ENCODE measurements around the gene TIRAP.
"Not testable (repeated sequence)": the region's sequence is repeated elsewhere in the genome, so short reads cannot be mapped to it uniquely, and the experiment has no call there.

TIRAP gene, protein sequence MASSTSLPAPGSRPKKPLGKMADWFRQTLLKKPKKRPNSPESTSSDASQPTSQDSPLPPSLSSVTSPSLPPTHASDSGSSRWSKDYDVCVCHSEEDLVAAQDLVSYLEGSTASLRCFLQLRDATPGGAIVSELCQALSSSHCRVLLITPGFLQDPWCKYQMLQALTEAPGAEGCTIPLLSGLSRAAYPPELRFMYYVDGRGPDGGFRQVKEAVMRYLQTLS

GRCh38 chr11:126282736-126283591 is at the start of gene TIRAP:
Gene TIRAP, plus strand, starts transcription at chr11:126283093. Its CDS starts 7,802 bp downstream, at chr11:126290895.
- peak within 1 kb of the TSS; percentile 94 for H3K4me3 Mint-ChIP-seq
- DNase-seq (ENCODE audit: low spot score in 2 of 2), result peak; percentile 51 to 85
- peaks cover 45% of the 10 kb centered on the region for H3K4me1 Mint-ChIP-seq
- H3K9me3 Mint-ChIP-seq, result no peaks in the 10 kb centered on the region
- peak; percentile 76 for ATAC-seq
- peaks cover 20% of the 10 kb centered on the region for H3K36me3 Mint-ChIP-seq
- H3K27ac Mint-ChIP-seq, result peak within 1 kb of the TSS; percentile 98

GRCh38 chr11:126233391-126233790 is 49.5 kb upstream of the TIRAP start:
- H3K4me1 Mint-ChIP-seq, result no peaks in the 10 kb centered on the region
- H3K9me3 Mint-ChIP-seq, result no peaks in the 10 kb centered on the region
- H3K27ac Mint-ChIP-seq, result no peak overlapping the region
- DNase-seq (ENCODE audit: low spot score in 2 of 2) (no peak), ATAC-seq (peak; percentile 26)
- no peak overlapping the region for H3K4me3 Mint-ChIP-seq
- peaks cover 45% of the 10 kb centered on the region for H3K36me3 Mint-ChIP-seq

GRCh38 chr11:126246636-126247035 is 36.3 kb upstream of the TIRAP start:
- peaks cover 65% of the 10 kb centered on the region for H3K36me3 Mint-ChIP-seq
- DNase-seq (ENCODE audit: low spot score in 2 of 2), result no peak
- H3K9me3 Mint-ChIP-seq, result no peaks in the 10 kb centered on the region

DNA sequence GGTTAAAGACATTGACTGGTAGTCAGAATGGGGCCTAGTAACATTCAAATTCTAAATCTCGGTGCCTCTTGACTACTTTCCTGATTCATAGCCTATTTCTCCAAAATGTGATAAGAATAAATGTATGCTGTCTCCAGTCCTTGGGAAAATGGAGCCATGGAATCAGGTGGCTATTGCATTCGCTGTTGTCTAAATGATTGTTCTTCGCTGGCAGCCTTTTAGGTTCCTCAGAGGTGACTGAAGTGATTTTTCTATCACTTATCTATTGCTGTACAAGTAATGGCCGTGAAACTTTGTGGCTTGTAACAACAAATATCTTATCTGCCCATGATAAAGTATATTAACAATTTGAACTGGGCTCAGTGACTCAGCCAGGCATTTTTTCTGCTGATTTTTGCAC is 29.6 kb upstream of the TIRAP start:
- Mint-ChIP-seq H3K36me3 (peaks cover 54% of the 10 kb centered on the region), H3K4me1 (no peaks in the 10 kb centered on the region), H3K9me3 (no peaks in the 10 kb centered on the region), H3K27ac (no peak overlapping the region), H3K4me3 (no peak overlapping the region)
- ATAC-seq (no peak), DNase-seq (ENCODE audit: low spot score in 2 of 2) (no peak)

More at GRCh38 chr11:126246636-126247035, 36.3 kb upstream of the TIRAP start:
- Mint-ChIP-seq H3K4me3 (no peak overlapping the region), H3K27ac (no peak overlapping the region), H3K4me1 (no peaks in the 10 kb centered on the region)
- no peak for ATAC-seq

- DNase-seq (ENCODE audit: low spot score in 2 of 2) (no peak), ATAC-seq (no peak)
- H3K36me3 Mint-ChIP-seq, result peaks cover 58% of the 10 kb centered on the region
- H3K27ac Mint-ChIP-seq, result peak overlapping the region; percentile 27
- no peaks in the 10 kb centered on the region for H3K9me3 Mint-ChIP-seq
- no peak overlapping the region for H3K4me3 Mint-ChIP-seq
- H3K4me1 Mint-ChIP-seq, result no peaks in the 10 kb centered on the region
These were observed 28.1 kb upstream of the TIRAP start for GRCh38 chr11:126254819-126255218.

- peak overlapping the region; percentile 27 for H3K27ac Mint-ChIP-seq
These were observed 27.4 kb upstream of the TIRAP start for GRCh38 chr11:126255507-126255906.

GRCh38 chr11:126256216-126256615 is 26.7 kb upstream of the TIRAP start:
- no peak for ATAC-seq
- H3K4me3 Mint-ChIP-seq, result no peak overlapping the region
- H3K36me3 Mint-ChIP-seq, result peaks cover 61% of the 10 kb centered on the region
- DNase-seq (ENCODE audit: low spot score in 2 of 2), result no peak
- H3K27ac Mint-ChIP-seq, result peak overlapping the region; percentile 27
- H3K9me3 Mint-ChIP-seq, result no peaks in the 10 kb centered on the region
- no peaks in the 10 kb centered on the region for H3K4me1 Mint-ChIP-seq

More at GRCh38 chr11:126255507-126255906, 27.4 kb upstream of the TIRAP start:
- DNase-seq (ENCODE audit: low spot score in 2 of 2); H3K4me1 Mint-ChIP-seq; H3K9me3 Mint-ChIP-seq; ATAC-seq; H3K4me3 Mint-ChIP-seq: not testable (repeated sequence)
- H3K36me3 Mint-ChIP-seq, result peaks cover 61% of the 10 kb centered on the region

DNA sequence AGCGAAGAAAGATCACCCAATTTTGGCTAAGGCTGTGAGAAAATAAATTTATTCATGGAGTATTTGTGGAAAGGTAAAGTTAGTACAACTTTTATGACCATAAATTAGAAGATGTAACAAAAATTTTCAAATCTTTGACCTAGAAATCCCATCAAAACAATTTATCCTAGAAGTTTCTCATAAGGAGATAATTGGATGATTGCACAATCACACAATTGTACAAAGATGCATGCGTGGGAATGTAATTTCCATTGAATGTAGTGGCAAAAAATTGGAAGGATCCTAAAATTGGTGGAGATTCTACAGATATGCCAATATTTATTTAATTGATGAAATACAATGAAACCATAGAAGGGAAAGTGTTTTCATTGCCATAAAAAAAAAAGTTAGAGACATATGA is 25.7 kb upstream of the TIRAP start:
- DNase-seq (ENCODE audit: low spot score in 2 of 2) (no peak), ATAC-seq (no peak)
- Mint-ChIP-seq H3K9me3 (no peaks in the 10 kb centered on the region), H3K4me1 (no peaks in the 10 kb centered on the region), H3K36me3 (peaks cover 63% of the 10 kb centered on the region), H3K4me3 (no peak overlapping the region), H3K27ac (no peak overlapping the region)

DNA sequence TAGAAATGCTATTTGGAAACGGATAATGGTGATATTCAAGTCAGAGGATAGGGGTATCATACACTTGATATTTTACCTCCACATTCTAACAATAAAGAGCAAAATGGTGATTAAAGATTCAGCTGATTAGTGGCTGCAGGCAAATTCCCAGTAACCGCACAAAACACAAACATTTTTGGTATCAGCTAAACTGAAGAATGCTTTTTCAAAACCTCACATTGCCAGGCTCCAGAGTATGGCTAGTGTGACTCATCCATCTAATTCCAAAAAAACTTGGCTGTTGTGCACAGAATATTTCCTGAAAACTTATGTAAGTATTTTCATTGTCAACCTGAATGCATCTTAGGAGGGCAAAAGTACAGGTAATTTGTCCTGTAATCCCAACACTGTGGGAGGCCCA is 25.1 kb upstream of the TIRAP start:
- Mint-ChIP-seq H3K9me3 (no peaks in the 10 kb centered on the region), H3K4me3 (no peak overlapping the region), H3K4me1 (no peaks in the 10 kb centered on the region), H3K36me3 (peaks cover 69% of the 10 kb centered on the region), H3K27ac (peak overlapping the region; percentile 61)
- ATAC-seq (no peak), DNase-seq (ENCODE audit: low spot score in 2 of 2) (no peak)

GRCh38 chr11:126262216-126262615 is 20.7 kb upstream of the TIRAP start:
- no peak for ATAC-seq
- H3K36me3 Mint-ChIP-seq, result peaks cover 95% of the 10 kb centered on the region
- peaks cover 14% of the 10 kb centered on the region for H3K4me1 Mint-ChIP-seq
- H3K27ac Mint-ChIP-seq, result peak overlapping the region; percentile 4
- no peak overlapping the region for H3K4me3 Mint-ChIP-seq
- DNase-seq (ENCODE audit: low spot score in 2 of 2), result no peak
- no peaks in the 10 kb centered on the region for H3K9me3 Mint-ChIP-seq

DNA sequence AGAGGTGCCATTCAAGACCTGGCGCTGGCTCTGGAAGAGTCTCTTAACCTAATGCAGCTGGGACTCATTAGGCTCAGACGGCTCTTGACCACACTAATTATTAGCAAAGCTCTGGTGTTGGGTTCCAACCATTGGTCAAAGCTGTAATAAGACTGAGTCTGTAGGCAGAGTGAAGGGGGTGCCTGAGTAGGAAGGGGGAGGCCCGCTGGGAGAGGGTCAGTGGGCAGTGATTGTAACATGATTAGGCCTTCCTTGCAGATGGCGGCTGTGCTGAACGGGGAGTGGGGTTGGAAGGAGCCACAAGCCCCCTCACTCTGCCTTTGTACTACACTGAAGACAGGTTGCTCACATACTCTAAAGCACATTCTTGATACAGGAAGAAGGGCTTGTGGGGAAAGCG is 19.4 kb upstream of the TIRAP start:
- H3K9me3 Mint-ChIP-seq, result no peaks in the 10 kb centered on the region
- DNase-seq (ENCODE audit: low spot score in 2 of 2) (no peak), ATAC-seq (no peak)
- peaks cover 95% of the 10 kb centered on the region for H3K36me3 Mint-ChIP-seq
- peak overlapping the region; percentile 26 for H3K27ac Mint-ChIP-seq
- H3K4me3 Mint-ChIP-seq, result no peak overlapping the region
- peaks cover 23% of the 10 kb centered on the region for H3K4me1 Mint-ChIP-seq

GRCh38 chr11:126265811-126266210 is 17.1 kb upstream of the TIRAP start:
- Mint-ChIP-seq H3K27ac (peak overlapping the region; percentile 45), H3K36me3 (peaks cover 87% of the 10 kb centered on the region), H3K4me3 (no peak overlapping the region), H3K9me3 (no peaks in the 10 kb centered on the region), H3K4me1 (peaks cover 41% of the 10 kb centered on the region)
- ATAC-seq (no peak), DNase-seq (ENCODE audit: low spot score in 2 of 2) (no peak)

GRCh38 chr11:126267650-126268049 is 15.2 kb upstream of the TIRAP start:
- Mint-ChIP-seq H3K4me3 (peak overlapping the region; percentile 98), H3K4me1 (peaks cover 49% of the 10 kb centered on the region), H3K9me3 (no peaks in the 10 kb centered on the region), H3K36me3 (peaks cover 74% of the 10 kb centered on the region), H3K27ac (peak overlapping the region; percentile 98)
- no peak for DNase-seq (ENCODE audit: low spot score in 2 of 2)
- ATAC-seq, result no peak

DNA sequence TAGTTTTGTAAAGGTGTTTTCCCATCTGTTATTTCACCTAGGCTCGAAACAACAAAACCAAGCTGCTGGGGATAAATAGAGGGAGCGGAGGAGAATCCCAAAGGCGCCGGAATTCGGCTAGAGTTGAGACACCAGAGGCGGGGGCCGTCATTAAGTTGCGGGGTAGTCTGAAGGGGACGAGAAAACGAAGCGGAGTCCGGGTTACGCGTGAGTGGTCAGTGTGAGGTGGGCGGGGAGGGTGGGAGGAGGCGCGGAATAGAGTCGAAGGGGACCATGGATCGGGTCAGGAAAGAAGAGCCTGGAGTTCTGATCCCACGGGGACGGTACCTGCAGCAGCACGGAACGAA is 14.6 kb upstream of the TIRAP start:
- Mint-ChIP-seq H3K36me3 (peaks cover 70% of the 10 kb centered on the region), H3K4me1 (peaks cover 49% of the 10 kb centered on the region)
- DNase-seq (ENCODE audit: low spot score in 2 of 2), result no peak

GRCh38 chr11:126268708-126269579 is 13.9 kb upstream of the TIRAP start, which contains the start of the genes FOXRED1 and SRPRA:
Gene FOXRED1, plus strand, starts transcription at chr11:126269154. Its CDS starts 53 bp downstream, at chr11:126269207.
Gene SRPRA, minus strand, starts transcription at chr11:126268895. Its CDS starts 91 bp downstream, at chr11:126268804.
- ATAC-seq (peak; percentile 99), DNase-seq (ENCODE audit: low spot score in 2 of 2) (peak; percentile 95 to 99)
- Mint-ChIP-seq H3K9me3 (no peaks in the 10 kb centered on the region), H3K36me3 (peaks cover 66% of the 10 kb centered on the region), H3K4me1 (peaks cover 49% of the 10 kb centered on the region), H3K4me3 (peak within 1 kb of the TSS; percentile 98), H3K27ac (peak within 1 kb of the TSS; percentile 98)

More for the DNA sequence above, 14.6 kb upstream of the TIRAP start:
- H3K9me3 Mint-ChIP-seq, result no peaks in the 10 kb centered on the region
- ATAC-seq, result no peak
- H3K4me3 Mint-ChIP-seq, result peak overlapping the region; percentile 98
- peak overlapping the region; percentile 98 for H3K27ac Mint-ChIP-seq
